Hippocampal formation (tissue), 2 donors: Measurements from ENCODE around the gene PTH2.
"Not testable (repeated sequence)": the region's sequence is repeated elsewhere in the genome, so short reads cannot be mapped to it uniquely, and the experiment has no call there.

Source experiments
- DNase-seq, 2 donors: peaks; one replicate each; lab custom pipeline; 2025; lab: John Stamatoyannopoulos, UW

Gene PTH2

DNA sequence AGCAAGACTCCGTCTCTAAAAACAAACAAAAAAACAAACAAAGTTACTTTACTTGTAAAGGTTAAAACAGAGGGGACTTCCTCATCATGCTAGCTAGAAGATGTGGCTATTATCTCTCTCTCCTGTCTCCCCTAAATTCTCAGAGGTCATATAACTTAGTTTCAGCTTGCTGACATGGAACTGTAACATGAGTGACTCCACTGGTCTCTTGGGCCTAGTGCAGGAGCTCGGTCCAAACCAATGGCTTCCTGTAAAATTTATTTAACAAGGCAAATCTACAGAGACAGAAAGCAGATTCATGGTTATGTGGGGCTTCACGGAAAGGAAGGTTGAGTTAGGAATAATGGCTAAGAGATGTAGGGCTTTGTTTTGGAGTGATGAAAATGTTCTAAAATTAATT lies 44.7 kb downstream of the PTH2 start:
- DNase-seq = no peak

DNA sequence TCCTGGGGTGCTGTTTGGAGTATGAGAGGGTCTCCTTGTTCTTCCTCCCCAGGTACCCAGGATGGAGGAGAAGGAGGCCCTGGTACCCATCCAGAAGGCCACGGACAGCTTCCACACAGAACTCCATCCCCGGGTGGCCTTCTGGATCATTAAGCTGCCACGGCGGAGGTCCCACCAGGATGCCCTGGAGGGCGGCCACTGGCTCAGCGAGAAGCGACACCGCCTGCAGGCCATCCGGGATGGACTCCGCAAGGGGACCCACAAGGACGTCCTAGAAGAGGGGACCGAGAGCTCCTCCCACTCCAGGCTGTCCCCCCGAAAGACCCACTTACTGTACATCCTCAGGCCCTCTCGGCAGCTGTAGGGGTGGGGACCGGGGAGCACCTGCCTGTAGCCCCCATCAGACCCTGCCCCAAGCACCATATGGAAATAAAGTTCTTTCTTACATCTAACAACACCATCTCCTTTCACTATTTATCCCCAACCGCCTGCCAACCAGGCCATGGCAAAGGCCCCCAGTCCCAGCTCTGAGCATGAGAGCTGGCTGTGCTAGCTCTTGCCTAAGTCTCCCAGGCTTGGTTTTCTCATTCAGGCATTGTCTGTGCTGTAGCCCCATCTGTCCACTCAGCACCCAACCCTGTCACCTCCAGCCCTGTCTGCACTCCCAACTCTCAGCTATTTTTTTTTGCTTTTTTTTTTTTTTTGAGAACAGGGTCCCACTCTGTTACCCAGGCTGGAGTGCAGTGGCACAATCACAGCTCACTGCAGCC lies 48.4 kb downstream of the PTH2 start:
- no peak for DNase-seq

DNA sequence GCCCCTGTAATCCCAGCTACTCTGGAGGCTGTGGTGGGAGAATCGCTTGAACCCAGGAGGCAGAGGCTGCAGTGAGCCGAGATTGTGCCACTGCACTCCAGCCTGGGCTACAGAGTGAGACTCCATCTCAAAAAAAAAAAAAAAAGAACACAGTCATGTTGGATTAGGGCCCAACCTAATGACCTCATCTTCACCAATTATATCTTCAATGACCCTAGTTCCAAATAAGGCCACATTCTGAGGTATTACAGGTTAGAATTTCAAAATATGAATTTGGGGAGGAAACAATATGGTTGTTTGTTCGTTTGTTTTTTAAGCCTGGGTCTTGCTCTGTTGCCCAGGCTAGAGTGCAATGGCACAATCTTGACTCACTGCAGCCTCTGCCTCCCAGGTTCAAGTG lies 50.1 kb downstream of the PTH2 start:
- DNase-seq = not testable (repeated sequence)
